Tibial nerve (tissue), 4 donors: ENCODE data around the gene FATE1. TPM values are rescaled to one million over a fixed set of nuclear protein-coding genes. Genes with fewer than 3 reads are reported as not detected.
"Not testable (repeated sequence)": the region's sequence is repeated elsewhere in the genome, so short reads cannot be mapped to it uniquely, and the experiment has no call there.

Experiments used
- DNase-seq, 2 donors: peaks; one replicate each; pipeline ENCODE4 v3.0.0-alpha.2; 2019; ENCODE audit warnings: low spot score in 2 of 2
- H3K27ac ChIP-seq, 4 donors: fragments of 200-600 bp; sonication (generic) in 3 of 4; one replicate each; pipeline ENCODE4 v1.5.1; 2017 to 2019; ENCODE audit warnings: mild to moderate bottlenecking in 1 of 4
- H3K27me3 ChIP-seq, 2 donors: fragments of 200-600 bp; sonication (generic) in 1 of 2; one replicate each; pipeline versions ENCODE4 v1.5.1 to v1.6.0; 2017 to 2019
- H3K36me3 ChIP-seq, 3 donors: fragments of 200-600 bp; sonication (generic); one replicate each; pipeline ENCODE4 v1.5.1; 2018 to 2019
- H3K4me1 ChIP-seq, 4 donors: fragments of 200-600 bp; sonication (generic) in 3 of 4; one replicate each; pipeline ENCODE4 v1.5.1; 2017 to 2019
- H3K4me3 ChIP-seq, 4 donors: fragments of 200-600 bp; sonication (generic) in 3 of 4; one replicate each; pipeline ENCODE4 v1.5.1; 2017 to 2019; ENCODE audit warnings: mild to moderate bottlenecking in 1 of 4, moderate library complexity in 1 of 4
- H3K9me3 ChIP-seq, 4 donors: fragments of 200-600 bp; sonication (generic) in 3 of 4; one replicate each; pipeline ENCODE4 v1.5.1; 2017 to 2019
- CTCF ChIP-seq, 5 experiments: fragments of 200-600 bp in 3 of 5; fragments of 450-650 bp in 2 of 5; sonication (generic) in 3 of 5; IDR thresholded peaks; one replicate each; pipeline ENCODE4 v1.5.1; 2016 to 2019; ENCODE audit warnings: antibody characterized with exemption in 5 of 5, mild to moderate bottlenecking in 3 of 5, moderate library complexity in 2 of 5
- EP300 ChIP-seq, 2 donors: sonication (generic); formaldehyde crosslinking; IDR thresholded peaks; one replicate each; pipeline ENCODE4 v1.6.1; 2017; ENCODE audit warnings: antibody characterized with exemption in 2 of 2, mild to moderate bottlenecking in 1 of 2
- POLR2A ChIP-seq, 2 donors: fragments of 450-650 bp; IDR thresholded peaks; one replicate each; pipeline ENCODE4 v1.6.1; 2017; ENCODE audit warnings: antibody characterized with exemption in 2 of 2, mild to moderate bottlenecking in 2 of 2, moderate library complexity in 2 of 2
- WGBS, 2 donors: methylation state at CpG; one replicate each; pipeline ENCODE4 v1.1.5; 2018; 5-methylcytosine and 5-hydroxymethylcytosine counted together
- total RNA-seq, 4 donors: library from RNA; depleted of rRNA; stranded (reverse); fragments of >200 nt; gene quantifications; one replicate each; pipeline ENCODE4 v1.1.0, GENCODE V29; 2016

FATE1 gene
- total RNA-seq, 4 donors from 2014 or later, result not detected

DNA sequence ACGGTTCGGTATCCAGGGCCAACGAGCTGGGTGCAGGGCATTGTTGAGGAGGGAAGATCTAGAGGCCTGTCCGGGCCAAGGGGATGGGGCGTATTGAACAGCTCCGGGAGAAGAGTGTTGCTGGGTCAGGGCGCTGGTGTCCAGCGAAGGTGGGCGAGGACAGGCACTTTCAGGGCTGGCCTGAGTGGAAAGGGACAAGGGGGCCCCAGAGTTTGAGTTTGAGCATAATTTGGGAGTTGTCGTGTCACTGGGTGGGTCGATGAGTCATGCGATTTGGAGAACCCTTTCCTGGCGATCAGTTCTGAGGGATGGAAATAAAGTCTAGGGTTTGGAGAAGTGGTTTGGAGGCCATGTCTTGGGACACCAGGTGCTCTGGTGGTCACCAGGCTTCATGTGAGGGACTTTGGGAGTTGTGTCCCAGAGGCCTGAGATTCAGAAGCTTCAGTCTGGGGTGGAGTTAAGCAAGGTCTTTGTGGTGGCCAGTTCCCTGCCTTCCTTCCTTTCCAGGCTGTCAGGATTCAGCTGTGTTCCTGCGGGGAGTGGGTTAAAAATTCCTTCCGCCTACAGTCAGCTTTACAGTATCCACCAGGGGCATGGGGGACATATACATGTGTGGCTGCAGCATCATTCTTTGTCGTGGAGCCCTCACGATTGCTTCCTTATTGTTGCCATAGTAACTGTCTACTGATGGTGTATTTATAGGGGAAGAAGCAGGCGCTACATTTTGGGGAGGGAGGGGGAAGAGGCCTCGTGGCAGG is 20.1 kb upstream of the FATE1 start:
- WGBS, 2 donors, result 10 to 52% methylated on average over 17 to 19 of the region's 19 CpGs

DNA sequence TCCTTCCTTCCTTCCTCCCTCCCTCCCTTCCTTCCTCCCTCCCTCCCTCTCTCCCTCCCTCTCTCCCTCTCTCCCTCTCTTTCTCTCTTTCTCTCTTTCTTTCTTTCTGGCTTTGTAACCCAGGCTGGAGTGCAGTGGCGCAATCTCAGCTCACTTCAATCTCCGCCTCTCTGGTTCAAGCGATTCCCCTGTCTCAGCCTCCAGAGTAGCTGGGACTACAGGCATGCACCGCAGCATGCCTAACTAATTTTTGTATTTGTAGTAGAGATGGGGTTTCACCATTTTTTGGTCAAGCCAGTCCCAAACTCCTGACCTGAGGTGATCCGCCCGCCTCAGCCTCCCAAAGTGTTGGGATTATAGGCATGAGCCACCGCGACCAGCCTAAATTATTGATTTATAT is 18.8 kb upstream of the FATE1 start:
- 66 to 73% methylated on average over 8 of the region's 8 CpGs for WGBS, 2 donors
- peak overlapping the region in 2 of 4 donors; percentile 62 to 74 for H3K27ac ChIP-seq
- H3K36me3 ChIP-seq, H3K4me1 ChIP-seq, H3K9me3 ChIP-seq, H3K4me3 ChIP-seq, DNase-seq, H3K27me3 ChIP-seq: not testable (repeated sequence)

More for the DNA sequence above, 20.1 kb upstream of the FATE1 start:
- Histone ChIP-seq H3K27me3 (peaks cover 0 to 9% of the 10 kb centered on the region in 2 donors), H3K4me3 (peak overlapping the region in 3 of 4 donors; percentile 9 to 49 (median 27)), H3K9me3 (no peaks in the 10 kb centered on the region), H3K27ac (peak overlapping the region in 3 of 4 donors; percentile 19 to 81 (median 74)), H3K4me1 (no peaks in the 10 kb centered on the region), H3K36me3 (no peaks in the 10 kb centered on the region)
- no peak for DNase-seq
- TF ChIP-seq CTCF (IDR thresholded peaks at IDR 0.05), result no peak
- no peak for TF ChIP-seq EP300 (IDR thresholded peaks at IDR 0.05)
- no peak for TF ChIP-seq POLR2A (IDR thresholded peaks at IDR 0.05)

DNA sequence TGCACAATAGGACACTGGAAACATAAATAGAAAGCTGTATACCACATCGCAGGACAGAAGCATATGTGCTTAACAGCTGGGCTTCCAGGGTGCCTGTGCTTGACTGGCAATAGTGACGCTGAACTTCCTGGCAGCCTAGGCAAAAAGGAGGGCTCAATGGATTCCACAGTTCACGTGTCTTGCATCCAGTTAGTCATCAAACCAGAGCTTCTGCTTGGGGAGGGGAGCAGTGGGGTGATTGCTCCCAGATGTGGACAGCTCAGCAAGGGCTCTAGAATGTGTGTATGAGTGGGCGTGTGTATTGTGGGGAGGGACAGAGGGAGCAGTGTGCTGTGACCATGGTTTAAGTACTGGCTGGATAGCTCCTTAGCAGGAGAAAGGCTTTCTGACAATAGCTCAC is 18.3 kb upstream of the FATE1 start:
- no peaks in the 10 kb centered on the region for H3K4me1 ChIP-seq
- no peaks in the 10 kb centered on the region for H3K36me3 ChIP-seq
- H3K4me3 ChIP-seq, result no peak overlapping the region
- peak in 1 of 2 donors; percentile 21 for TF ChIP-seq EP300 (IDR thresholded peaks at IDR 0.05)
- TF ChIP-seq POLR2A (IDR thresholded peaks at IDR 0.05), result no peak
- H3K27me3 ChIP-seq, result peaks cover 0 to 9% of the 10 kb centered on the region in 2 donors
- no peaks in the 10 kb centered on the region for H3K9me3 ChIP-seq
- peak; percentile 14 to 44 for DNase-seq
- H3K27ac ChIP-seq, result peak overlapping the region in 2 of 4 donors; percentile 62 to 74
- 15 to 43% methylated on average over 2 to 4 of the region's 4 CpGs for WGBS, 2 donors

- Histone ChIP-seq H3K36me3 (no peaks in the 10 kb centered on the region), H3K9me3 (no peaks in the 10 kb centered on the region), H3K27me3 (peaks cover 0 to 9% of the 10 kb centered on the region in 2 donors), H3K4me3 (no peak overlapping the region), H3K4me1 (peaks cover 0 to 4% (median 0%) of the 10 kb centered on the region in 4 donors), H3K27ac (no peak overlapping the region)
- 67 to 96% methylated on average over 5 to 6 of the region's 6 CpGs for WGBS, 2 donors
- DNase-seq, result no peak
- TF ChIP-seq POLR2A (IDR thresholded peaks at IDR 0.05), result no peak
- no peak for TF ChIP-seq EP300 (IDR thresholded peaks at IDR 0.05)
- no peak for TF ChIP-seq CTCF (IDR thresholded peaks at IDR 0.05)
Observed at GRCh38 chrX:151698485-151698884, 17.4 kb upstream of the FATE1 start.

- no peak overlapping the region for H3K4me3 ChIP-seq
- 82 to 95% methylated on average over 6 to 9 of the region's 9 CpGs for WGBS, 2 donors
- no peaks in the 10 kb centered on the region for H3K36me3 ChIP-seq
- TF ChIP-seq EP300 (IDR thresholded peaks at IDR 0.05) (no peak), POLR2A (IDR thresholded peaks at IDR 0.05) (no peak), CTCF (IDR thresholded peaks at IDR 0.05) (no peak)
- H3K27ac ChIP-seq, result no peak overlapping the region
- H3K27me3 ChIP-seq, result peaks cover 0 to 9% of the 10 kb centered on the region in 2 donors
- H3K4me1 ChIP-seq, result peaks cover 0 to 8% (median 0%) of the 10 kb centered on the region in 4 donors
- DNase-seq, result no peak
- no peaks in the 10 kb centered on the region for H3K9me3 ChIP-seq
Observed at GRCh38 chrX:151699746-151700145, 16.1 kb upstream of the FATE1 start.

DNA sequence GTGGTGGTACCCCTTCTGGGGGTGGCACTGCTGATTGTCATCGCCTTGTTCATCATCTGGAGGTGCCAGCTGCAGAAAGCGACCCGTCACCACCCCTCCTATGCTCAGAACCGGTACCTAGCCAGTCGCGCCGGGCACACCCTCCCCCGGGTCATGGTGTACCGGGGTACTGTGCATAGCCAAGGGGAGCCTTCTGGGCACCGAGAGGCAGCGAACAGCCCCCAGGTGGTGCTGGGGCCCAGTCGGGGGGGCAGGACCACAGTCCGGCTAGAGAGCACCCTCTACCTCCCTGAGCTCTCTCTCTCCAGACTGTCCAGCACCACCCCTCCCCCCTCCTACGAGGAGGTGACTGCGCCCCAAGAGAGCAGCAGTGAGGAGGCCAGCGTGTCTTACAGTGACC is 15.3 kb upstream of the FATE1 start:
- 81 to 88% methylated on average over 3 to 14 of the region's 16 CpGs for WGBS, 2 donors
- H3K4me1 ChIP-seq, result peaks cover 0 to 8% (median 0%) of the 10 kb centered on the region in 4 donors
- H3K9me3 ChIP-seq, result no peaks in the 10 kb centered on the region
- TF ChIP-seq CTCF (IDR thresholded peaks at IDR 0.05) (no peak), EP300 (IDR thresholded peaks at IDR 0.05) (no peak), POLR2A (IDR thresholded peaks at IDR 0.05) (no peak)
- no peak overlapping the region for H3K27ac ChIP-seq
- peaks cover 0 to 4% of the 10 kb centered on the region in 2 donors for H3K27me3 ChIP-seq
- H3K36me3 ChIP-seq, result no peaks in the 10 kb centered on the region
- no peak for DNase-seq
- H3K4me3 ChIP-seq, result no peak overlapping the region
